ENCODE measurements around the gene BICD1. TPM values are rescaled to one million over a fixed set of nuclear protein-coding genes. Genes with fewer than 3 reads are reported as not detected.

BICD1 gene
- total RNA-seq, 3 donors from 2014 or later = 4.1 to 13.7 (median 5.3) TPM

- TF ChIP-seq CTCF (IDR thresholded peaks at IDR 0.05) = no peak
- intact Hi-C loops (cut with DNase I, micrococcal nuclease) = no loop called here
- Histone ChIP-seq H3K4me1 (ENCODE audit: low read depth) (no peaks in the 10 kb centered on the region), H3K4me3 (no peak overlapping the region), H3K9me3 (peaks cover 2% of the 10 kb centered on the region), H3K36me3 (ENCODE audit: low read depth) (no peaks in the 10 kb centered on the region)
- ATAC-seq (no peak), DNase-seq (no peak)
Observed at GRCh38 chr12:32285021-32285420, 178.4 kb downstream of the BICD1 start.

GRCh38 chr12:32285489-32285888 lies 178.8 kb downstream of the BICD1 start:
- DNase-seq (no peak), ATAC-seq (no peak)
- Histone ChIP-seq H3K36me3 (ENCODE audit: low read depth) (no peaks in the 10 kb centered on the region), H3K9me3 (peaks cover 2% of the 10 kb centered on the region), H3K4me1 (ENCODE audit: low read depth) (no peaks in the 10 kb centered on the region), H3K4me3 (no peak overlapping the region)
- intact Hi-C loops (cut with DNase I, micrococcal nuclease) = no loop called here
- no peak for TF ChIP-seq CTCF (IDR thresholded peaks at IDR 0.05)

- intact Hi-C loops (cut with DNase I, micrococcal nuclease) = no loop called here
- H3K4me1 ChIP-seq (ENCODE audit: low read depth) = no peaks in the 10 kb centered on the region
- DNase-seq = no peak
- no peaks in the 10 kb centered on the region for H3K36me3 ChIP-seq (ENCODE audit: low read depth)
- no peak overlapping the region for H3K4me3 ChIP-seq
- no peak for ATAC-seq
- H3K9me3 ChIP-seq = peaks cover 2% of the 10 kb centered on the region
- TF ChIP-seq CTCF (IDR thresholded peaks at IDR 0.05) = no peak
Observed at GRCh38 chr12:32290411-32290810, 183.8 kb downstream of the BICD1 start.

GRCh38 chr12:32292151-32292550 lies 185.5 kb downstream of the BICD1 start:
- Histone ChIP-seq H3K9me3 (peaks cover 2% of the 10 kb centered on the region), H3K36me3 (ENCODE audit: low read depth) (no peaks in the 10 kb centered on the region), H3K4me1 (ENCODE audit: low read depth) (no peaks in the 10 kb centered on the region), H3K4me3 (no peak overlapping the region)
- DNase-seq = no peak
- intact Hi-C loops (cut with DNase I, micrococcal nuclease) = no loop called here
- no peak for TF ChIP-seq CTCF (IDR thresholded peaks at IDR 0.05)
- no peak for ATAC-seq

GRCh38 chr12:32293808-32294419 lies 187.3 kb downstream of the BICD1 start:
- TF ChIP-seq CTCF (IDR thresholded peaks at IDR 0.05) = no peak
- H3K36me3 ChIP-seq (ENCODE audit: low read depth) = no peaks in the 10 kb centered on the region
- peaks cover 2% of the 10 kb centered on the region for H3K9me3 ChIP-seq
- no peak overlapping the region for H3K4me3 ChIP-seq
- no peaks in the 10 kb centered on the region for H3K4me1 ChIP-seq (ENCODE audit: low read depth)
- intact Hi-C loops (cut with DNase I, micrococcal nuclease) = no loop called here
- ATAC-seq (peak; percentile 81), DNase-seq (peak in 1 of 3 donors; percentile 30)

- intact Hi-C loops (cut with DNase I, micrococcal nuclease) = no loop called here
- Histone ChIP-seq H3K4me1 (ENCODE audit: low read depth) (no peaks in the 10 kb centered on the region), H3K9me3 (no peaks in the 10 kb centered on the region), H3K4me3 (no peak overlapping the region), H3K36me3 (ENCODE audit: low read depth) (no peaks in the 10 kb centered on the region)
- DNase-seq = no peak
- no peak for TF ChIP-seq CTCF (IDR thresholded peaks at IDR 0.05)
- no peak for ATAC-seq
Observed at GRCh38 chr12:32296567-32296966, 189.9 kb downstream of the BICD1 start.

Data from mucosa of descending colon (tissue), 3 donors.